Loucy (cell line): ENCODE measurements around the gene PAX5.

Experiments
- CTCF ChIP-seq: fragments of 200-600 bp; sonication (generic); conservative IDR thresholded peaks from 2 replicates; pipeline ENCODE4 v1.5.1; 2014; ENCODE audit warnings: mild to moderate bottlenecking, antibody characterized with exemption, low read length
- EZH2phosphoT487 ChIP-seq: fragments of 200-600 bp; IDR thresholded peaks from 2 replicates; pipeline ENCODE4 v1.6.1; 2018; ENCODE audit warnings: antibody characterized with exemption, mild to moderate bottlenecking, moderate library complexity, borderline replicate concordance

DNA sequence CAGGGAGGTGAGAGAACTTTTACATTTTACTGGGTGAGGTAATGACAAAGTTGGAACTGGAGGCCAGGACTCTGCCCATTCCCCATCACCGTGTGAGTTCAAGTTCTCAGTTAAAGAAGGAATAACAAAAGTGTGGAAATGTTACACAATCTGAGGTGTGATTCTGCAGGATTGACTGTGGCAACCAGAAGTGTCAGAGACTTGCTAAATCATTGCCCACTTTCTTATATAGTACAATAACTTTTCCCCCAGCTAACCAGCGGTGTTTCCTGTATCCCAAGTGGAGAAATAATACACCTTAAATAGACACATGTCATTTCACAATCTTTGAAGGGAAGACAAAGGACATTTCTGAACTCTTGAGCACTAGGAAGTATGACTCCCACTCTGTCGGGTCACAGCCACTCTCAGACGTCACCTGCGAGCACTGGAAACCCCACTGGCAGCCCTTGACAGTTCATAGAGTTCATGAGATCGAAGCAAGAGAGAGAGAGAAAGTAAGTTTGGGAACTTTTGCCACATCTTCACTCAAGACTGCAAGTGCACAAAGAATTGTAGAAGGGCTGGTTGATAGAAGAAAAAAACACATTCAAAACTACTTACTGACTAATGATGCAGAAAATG, 28.4 kb downstream of the PAX5 start:
- TF ChIP-seq CTCF (no peak), EZH2phosphoT487 (no peak)
